Hepatocyte (in vitro differentiated cells): ENCODE data around the gene PRDM11. TPM values are rescaled to one million over a fixed set of nuclear protein-coding genes. Genes with fewer than 3 reads are reported as not detected.

ENCODE experiments used
- DNase-seq: peaks from one replicate; pipeline ENCODE4 v3.0.0-alpha.2; 2016; ENCODE audit warnings: low spot score
- H2AFZ ChIP-seq: fragments of 200-600 bp; sonication (generic); 2 replicates; pipeline ENCODE4 v1.6.0; 2016; ENCODE audit warnings: antibody characterized with exemption, mild to moderate bottlenecking
- H3K27ac ChIP-seq: fragments of 200-600 bp; sonication (generic); 2 replicates; pipeline ENCODE4 v1.5.1; 2016; ENCODE audit warnings: mild to moderate bottlenecking
- H3K27me3 ChIP-seq: fragments of 200-600 bp; sonication (generic); 2 replicates; pipeline ENCODE4 v1.6.1; 2016
- H3K36me3 ChIP-seq: fragments of 200-600 bp; sonication (generic); replicated peaks from 2 replicates; pipeline ENCODE4 v1.5.1; 2016; ENCODE audit warnings: low read depth; ENCODE audit not compliant: insufficient read depth
- H3K4me1 ChIP-seq: fragments of 200-600 bp; sonication (generic); 2 replicates; pipeline ENCODE4 v1.5.1; 2016; ENCODE audit warnings: mild to moderate bottlenecking, moderate library complexity; ENCODE audit not compliant: insufficient read depth
- H3K4me2 ChIP-seq: fragments of 200-600 bp; sonication (generic); 2 replicates; pipeline ENCODE4 v1.6.0; 2016
- H3K4me3 ChIP-seq: fragments of 200-600 bp; sonication (generic); 2 replicates; pipeline ENCODE4 v1.5.1; 2016; ENCODE audit warnings: mild to moderate bottlenecking
- H3K79me2 ChIP-seq: fragments of 200-600 bp; sonication (generic); 2 replicates; pipeline ENCODE4 v1.6.0; 2017; ENCODE audit warnings: mild to moderate bottlenecking
- H3K9me2 ChIP-seq: fragments of 200-600 bp; sonication (generic); replicated peaks from 2 replicates; pipeline ENCODE4 v1.6.0; 2017; ENCODE audit warnings: mild to moderate bottlenecking; ENCODE audit not compliant: insufficient read depth
- H3K9me3 ChIP-seq: fragments of 200-600 bp; sonication (generic); 2 replicates; pipeline ENCODE4 v1.5.1; 2016; ENCODE audit warnings: low read depth, mild to moderate bottlenecking
- H4K20me1 ChIP-seq: fragments of 200-600 bp; sonication (generic); 2 replicates; pipeline ENCODE4 v1.6.0; 2016; ENCODE audit warnings: mild to moderate bottlenecking; ENCODE audit not compliant: insufficient read depth, poor library complexity, severe bottlenecking
- EZH2 ChIP-seq: fragments of 200-600 bp; sonication (generic); IDR thresholded peaks from 2 replicates; pipeline ENCODE4 v1.6.1; 2016; ENCODE audit warnings: antibody characterized with exemption, mild to moderate bottlenecking, borderline replicate concordance
- EZH2phosphoT487 ChIP-seq: fragments of 200-600 bp; sonication (generic); IDR thresholded peaks from one replicate; pipeline ENCODE4 v1.6.1; 2018; ENCODE audit warnings: antibody characterized with exemption, mild to moderate bottlenecking, low read depth, moderate library complexity; ENCODE audit not compliant: unreplicated experiment, severe bottlenecking
- WGBS: methylation state at CpG from one replicate; pipeline ENCODE4 v1.1.6; 2016; ENCODE audit warnings: low lambda C conversion rate; ENCODE audit errors: missing lambda C conversion rate; 5-methylcytosine and 5-hydroxymethylcytosine counted together
- polyA plus RNA-seq: library from polyadenylated mRNA; unstranded; fragments of >200 nt; fragmentation: Nextera tagmentation; extraction: Ambion mirVana; gene quantifications from 2 replicates; pipeline ENCODE4 v1.2.1, GENCODE V29; 2016
- total RNA-seq: library from RNA; depleted of rRNA; stranded (reverse); fragments of >200 nt; gene quantifications from 2 replicates; pipeline ENCODE4 v1.2.3, GENCODE V29; 2014
- TF ChIP-seq, protein P1 (sequence below): fragments of 200-600 bp; sonication (generic); IDR thresholded peaks from 2 replicates; pipeline ENCODE4 v1.5.1; 2016; ENCODE audit warnings: antibody characterized with exemption, mild to moderate bottlenecking; ENCODE audit not compliant: poor library complexity

PRDM11 gene
- total and polyA plus RNA-seq, 2 experiments from 2014 or later, result 11.2 to 15.0 TPM

GRCh38 chr11:45178890-45179671, 32.6 kb downstream of the PRDM11 start:
- peak overlapping the region; percentile 98 for H3K27ac ChIP-seq
- no peak overlapping the region for H3K4me3 ChIP-seq
- TF ChIP-seq EZH2phosphoT487 (no peak), EZH2 (no peak)
- TF ChIP-seq, protein P1, sequence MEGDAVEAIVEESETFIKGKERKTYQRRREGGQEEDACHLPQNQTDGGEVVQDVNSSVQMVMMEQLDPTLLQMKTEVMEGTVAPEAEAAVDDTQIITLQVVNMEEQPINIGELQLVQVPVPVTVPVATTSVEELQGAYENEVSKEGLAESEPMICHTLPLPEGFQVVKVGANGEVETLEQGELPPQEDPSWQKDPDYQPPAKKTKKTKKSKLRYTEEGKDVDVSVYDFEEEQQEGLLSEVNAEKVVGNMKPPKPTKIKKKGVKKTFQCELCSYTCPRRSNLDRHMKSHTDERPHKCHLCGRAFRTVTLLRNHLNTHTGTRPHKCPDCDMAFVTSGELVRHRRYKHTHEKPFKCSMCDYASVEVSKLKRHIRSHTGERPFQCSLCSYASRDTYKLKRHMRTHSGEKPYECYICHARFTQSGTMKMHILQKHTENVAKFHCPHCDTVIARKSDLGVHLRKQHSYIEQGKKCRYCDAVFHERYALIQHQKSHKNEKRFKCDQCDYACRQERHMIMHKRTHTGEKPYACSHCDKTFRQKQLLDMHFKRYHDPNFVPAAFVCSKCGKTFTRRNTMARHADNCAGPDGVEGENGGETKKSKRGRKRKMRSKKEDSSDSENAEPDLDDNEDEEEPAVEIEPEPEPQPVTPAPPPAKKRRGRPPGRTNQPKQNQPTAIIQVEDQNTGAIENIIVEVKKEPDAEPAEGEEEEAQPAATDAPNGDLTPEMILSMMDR, result no peak
- no peaks in the 10 kb centered on the region for H4K20me1 ChIP-seq
- H3K79me2 ChIP-seq, result peaks cover 40% of the 10 kb centered on the region
- no peaks in the 10 kb centered on the region for H3K9me2 ChIP-seq
- no peaks in the 10 kb centered on the region for H3K36me3 ChIP-seq
- DNase-seq, result no peak
- H3K4me2 ChIP-seq, result peak overlapping the region; percentile 99
- H3K4me1 ChIP-seq, result peaks cover 38% of the 10 kb centered on the region
- H3K27me3 ChIP-seq, result no peaks in the 10 kb centered on the region
- no peak overlapping the region for H2AFZ ChIP-seq
- no peaks in the 10 kb centered on the region for H3K9me3 ChIP-seq
- 76% methylated on average over 8 of the region's 8 CpGs for WGBS

- TF ChIP-seq EZH2, result no peak
- TF ChIP-seq, protein P1, result no peak
- TF ChIP-seq EZH2phosphoT487, result no peak
- no peak for DNase-seq
- Histone ChIP-seq H3K4me2 (peak overlapping the region; percentile 99), H3K36me3 (no peaks in the 10 kb centered on the region), H3K9me2 (no peaks in the 10 kb centered on the region), H3K27me3 (no peaks in the 10 kb centered on the region), H3K4me3 (peak overlapping the region; percentile 64), H3K27ac (peak overlapping the region; percentile 98), H3K9me3 (no peaks in the 10 kb centered on the region), H3K79me2 (peaks cover 40% of the 10 kb centered on the region), H3K4me1 (peaks cover 38% of the 10 kb centered on the region), H4K20me1 (no peaks in the 10 kb centered on the region), H2AFZ (peak overlapping the region; percentile 75)
- WGBS, result 37% methylated on average over 6 of the region's 6 CpGs
These were observed 33.3 kb downstream of the PRDM11 start for GRCh38 chr11:45179686-45180178.

- WGBS, result 5% methylated on average over 32 of the region's 78 CpGs
- TF ChIP-seq, protein P1, result peak; percentile 47
- TF ChIP-seq EZH2phosphoT487, result no peak
These were observed 33.9 kb downstream of the PRDM11 start for GRCh38 chr11:45180179-45180847.

More at GRCh38 chr11:45180179-45180847, 33.9 kb downstream of the PRDM11 start:
- DNase-seq, result peak; percentile 80
- Histone ChIP-seq H3K4me1 (peaks cover 38% of the 10 kb centered on the region), H3K79me2 (peaks cover 36% of the 10 kb centered on the region), H3K36me3 (no peaks in the 10 kb centered on the region), H3K27ac (peak overlapping the region; percentile 98), H3K9me2 (no peaks in the 10 kb centered on the region), H3K4me3 (peak overlapping the region; percentile 78), H2AFZ (peak overlapping the region; percentile 83), H4K20me1 (no peaks in the 10 kb centered on the region), H3K9me3 (no peaks in the 10 kb centered on the region), H3K27me3 (no peaks in the 10 kb centered on the region), H3K4me2 (peak overlapping the region; percentile 99)
